Transverse colon (tissue), 4 donors: Measurements from ENCODE around the gene GIPC1.

Experiments
- CTCF ChIP-seq, 5 experiments: fragments of 200-600 bp in 3 of 5; fragments of 450-650 bp in 2 of 5; sonication (generic) in 3 of 5; IDR thresholded peaks; 1 replicate in 2 of 5; 2 replicates in 3 of 5; pipeline ENCODE4 v1.5.1; 2016 to 2017; ENCODE audit warnings: antibody characterized with exemption in 5 of 5, inconsistent platforms in 3 of 5, mild to moderate bottlenecking in 2 of 5, moderate library complexity in 1 of 5
- POLR2A ChIP-seq: fragments of 450-650 bp; IDR thresholded peaks from one replicate; pipeline ENCODE4 v1.6.1; 2016; ENCODE audit warnings: antibody characterized with exemption, mild to moderate bottlenecking, moderate library complexity
- POLR2AphosphoS5 ChIP-seq, 3 donors: sonication (generic); formaldehyde crosslinking; IDR thresholded peaks; one replicate each; pipeline ENCODE4 v1.6.1; 2016; ENCODE audit warnings: antibody characterized with exemption in 3 of 3

GRCh38 chr19:14503285-14503684, 7.4 kb upstream of the GIPC1 start:
- TF ChIP-seq POLR2A: no peak
- TF ChIP-seq CTCF (IDR thresholded peaks at IDR 0.05): no peak
- TF ChIP-seq POLR2AphosphoS5 (IDR thresholded peaks at IDR 0.05): no peak
